ENCODE measurements around the gene PRR15. TPM values are rescaled to one million over a fixed set of nuclear protein-coding genes. Genes with fewer than 3 reads are reported as not detected.

The PRR15 gene
- total RNA-seq, 2 experiments from 2014 or later: not detected

GRCh38 chr7:29588900-29589696 is 25.5 kb downstream of the PRR15 start:
- peak; percentile 64 for DNase-seq
- Mint-ChIP-seq H3K4me1 (peaks cover 8% of the 10 kb centered on the region), H3K4me3 (no peak overlapping the region), H3K27ac (peak overlapping the region; percentile 24), H3K27me3 (no peaks in the 10 kb centered on the region), H3K9me3 (ENCODE audit: low read depth) (no peaks in the 10 kb centered on the region), H3K36me3 (no peaks in the 10 kb centered on the region)
- CTCF ChIA-PET: interaction anchor here (0.7 kb wide), 1 partner anchor 37 kb away, joined by 3 read pairs; no protein-coding TSS in a partner anchor
- peak; percentile 67 for ATAC-seq

GRCh38 chr7:29592866-29593265 is 29.2 kb downstream of the PRR15 start:
- CTCF ChIA-PET: no interaction called here
- no peaks in the 10 kb centered on the region for H3K9me3 Mint-ChIP-seq (ENCODE audit: low read depth)
- ATAC-seq: no peak

GRCh38 chr7:29593459-29593858 is 29.8 kb downstream of the PRR15 start:
- peaks cover 6% of the 10 kb centered on the region for H3K4me1 Mint-ChIP-seq
- no peak for ATAC-seq
- no peak overlapping the region for H3K27ac Mint-ChIP-seq

More at GRCh38 chr7:29592866-29593265, 29.2 kb downstream of the PRR15 start:
- Mint-ChIP-seq H3K36me3 (no peaks in the 10 kb centered on the region), H3K27me3 (peaks cover 2% of the 10 kb centered on the region), H3K4me1 (peaks cover 8% of the 10 kb centered on the region), H3K4me3 (no peak overlapping the region), H3K27ac (no peak overlapping the region)
- DNase-seq: no peak

GRCh38 chr7:29596593-29597178 is 33.1 kb downstream of the PRR15 start:
- H3K9me3 Mint-ChIP-seq (ENCODE audit: low read depth): no peaks in the 10 kb centered on the region
- no peak overlapping the region for H3K27ac Mint-ChIP-seq
- CTCF ChIA-PET: no interaction called here
- ATAC-seq: no peak
- peaks cover 2% of the 10 kb centered on the region for H3K27me3 Mint-ChIP-seq
- no peaks in the 10 kb centered on the region for H3K36me3 Mint-ChIP-seq
- H3K4me3 Mint-ChIP-seq: no peak overlapping the region
- no peaks in the 10 kb centered on the region for H3K4me1 Mint-ChIP-seq
- no peak for DNase-seq

More at GRCh38 chr7:29593459-29593858, 29.8 kb downstream of the PRR15 start:
- Mint-ChIP-seq H3K9me3 (ENCODE audit: low read depth) (no peaks in the 10 kb centered on the region), H3K4me3 (no peak overlapping the region), H3K27me3 (peaks cover 2% of the 10 kb centered on the region), H3K36me3 (no peaks in the 10 kb centered on the region)
- DNase-seq: no peak
- CTCF ChIA-PET: no interaction called here

- Mint-ChIP-seq H3K4me1 (no peaks in the 10 kb centered on the region), H3K4me3 (no peak overlapping the region), H3K36me3 (no peaks in the 10 kb centered on the region), H3K9me3 (ENCODE audit: low read depth) (no peaks in the 10 kb centered on the region), H3K27ac (no peak overlapping the region), H3K27me3 (peaks cover 2% of the 10 kb centered on the region)
- no peak for ATAC-seq
- CTCF ChIA-PET: no interaction called here
- DNase-seq: no peak
Observed at GRCh38 chr7:29597266-29597665, 33.6 kb downstream of the PRR15 start.

- DNase-seq: no peak
- Mint-ChIP-seq H3K27ac (no peak overlapping the region), H3K9me3 (ENCODE audit: low read depth) (no peaks in the 10 kb centered on the region), H3K27me3 (peaks cover 2% of the 10 kb centered on the region), H3K36me3 (no peaks in the 10 kb centered on the region), H3K4me1 (no peaks in the 10 kb centered on the region), H3K4me3 (no peak overlapping the region)
- CTCF ChIA-PET: no interaction called here
- no peak for ATAC-seq
Observed at GRCh38 chr7:29598137-29598536, 34.5 kb downstream of the PRR15 start.

GRCh38 chr7:29598613-29599012 is 35.0 kb downstream of the PRR15 start:
- DNase-seq: no peak
- H3K9me3 Mint-ChIP-seq (ENCODE audit: low read depth): no peaks in the 10 kb centered on the region

GRCh38 chr7:29599026-29599425 is 35.4 kb downstream of the PRR15 start:
- DNase-seq (no peak), ATAC-seq (no peak)
- H3K4me1 Mint-ChIP-seq: no peaks in the 10 kb centered on the region
- CTCF ChIA-PET: no interaction called here
- no peak overlapping the region for H3K27ac Mint-ChIP-seq
- H3K9me3 Mint-ChIP-seq (ENCODE audit: low read depth): no peaks in the 10 kb centered on the region
- peaks cover 2% of the 10 kb centered on the region for H3K27me3 Mint-ChIP-seq
- no peaks in the 10 kb centered on the region for H3K36me3 Mint-ChIP-seq
- no peak overlapping the region for H3K4me3 Mint-ChIP-seq

More at GRCh38 chr7:29598613-29599012, 35.0 kb downstream of the PRR15 start:
- Mint-ChIP-seq H3K27me3 (peaks cover 2% of the 10 kb centered on the region), H3K4me1 (no peaks in the 10 kb centered on the region), H3K27ac (no peak overlapping the region), H3K36me3 (no peaks in the 10 kb centered on the region), H3K4me3 (no peak overlapping the region)
- CTCF ChIA-PET: no interaction called here
- no peak for ATAC-seq

GRCh38 chr7:29600661-29601060 is 37.0 kb downstream of the PRR15 start:
- H3K9me3 Mint-ChIP-seq (ENCODE audit: low read depth): no peaks in the 10 kb centered on the region
- H3K27me3 Mint-ChIP-seq: no peaks in the 10 kb centered on the region
- H3K4me1 Mint-ChIP-seq: no peaks in the 10 kb centered on the region
- H3K36me3 Mint-ChIP-seq: no peaks in the 10 kb centered on the region
- DNase-seq (no peak), ATAC-seq (no peak)
- no peak overlapping the region for H3K4me3 Mint-ChIP-seq
- H3K27ac Mint-ChIP-seq: no peak overlapping the region
- CTCF ChIA-PET: no interaction called here

- H3K4me3 Mint-ChIP-seq: no peak overlapping the region
- no peaks in the 10 kb centered on the region for H3K36me3 Mint-ChIP-seq
- CTCF ChIA-PET: no interaction called here
- H3K27ac Mint-ChIP-seq: no peak overlapping the region
- peaks cover 2% of the 10 kb centered on the region for H3K27me3 Mint-ChIP-seq
- H3K9me3 Mint-ChIP-seq (ENCODE audit: low read depth): no peaks in the 10 kb centered on the region
- DNase-seq: no peak
- no peak for ATAC-seq
- H3K4me1 Mint-ChIP-seq: no peaks in the 10 kb centered on the region
Observed at GRCh38 chr7:29604052-29604451, 40.4 kb downstream of the PRR15 start.

GRCh38 chr7:29604702-29605101 is 41.1 kb downstream of the PRR15 start:
- H3K9me3 Mint-ChIP-seq (ENCODE audit: low read depth): no peaks in the 10 kb centered on the region
- no peak overlapping the region for H3K27ac Mint-ChIP-seq
- no peaks in the 10 kb centered on the region for H3K36me3 Mint-ChIP-seq
- peaks cover 2% of the 10 kb centered on the region for H3K27me3 Mint-ChIP-seq
- no peak overlapping the region for H3K4me3 Mint-ChIP-seq
- CTCF ChIA-PET: no interaction called here
- H3K4me1 Mint-ChIP-seq: no peaks in the 10 kb centered on the region
- DNase-seq (no peak), ATAC-seq (no peak)

- DNase-seq (no peak), ATAC-seq (no peak)
- CTCF ChIA-PET: no interaction called here
- H3K9me3 Mint-ChIP-seq (ENCODE audit: low read depth): no peaks in the 10 kb centered on the region
- peaks cover 5% of the 10 kb centered on the region for H3K27me3 Mint-ChIP-seq
- no peaks in the 10 kb centered on the region for H3K4me1 Mint-ChIP-seq
- no peaks in the 10 kb centered on the region for H3K36me3 Mint-ChIP-seq
- no peak overlapping the region for H3K4me3 Mint-ChIP-seq
- no peak overlapping the region for H3K27ac Mint-ChIP-seq
Observed at GRCh38 chr7:29605671-29606070, 42.0 kb downstream of the PRR15 start.

GRCh38 chr7:29606287-29606721 is 42.7 kb downstream of the PRR15 start:
- CTCF ChIA-PET: no interaction called here
- Mint-ChIP-seq H3K9me3 (ENCODE audit: low read depth) (no peaks in the 10 kb centered on the region), H3K36me3 (no peaks in the 10 kb centered on the region), H3K27me3 (peaks cover 5% of the 10 kb centered on the region), H3K4me3 (no peak overlapping the region), H3K4me1 (no peaks in the 10 kb centered on the region), H3K27ac (no peak overlapping the region)
- ATAC-seq (no peak), DNase-seq (no peak)

GRCh38 chr7:29606830-29607229 is 43.2 kb downstream of the PRR15 start:
- DNase-seq: no peak
- Mint-ChIP-seq H3K9me3 (ENCODE audit: low read depth) (no peaks in the 10 kb centered on the region), H3K4me1 (no peaks in the 10 kb centered on the region), H3K27ac (no peak overlapping the region), H3K4me3 (no peak overlapping the region), H3K36me3 (no peaks in the 10 kb centered on the region), H3K27me3 (peaks cover 5% of the 10 kb centered on the region)
- no peak for ATAC-seq
- CTCF ChIA-PET: no interaction called here
